ENCODE data around the gene MAGI2.

DNA sequence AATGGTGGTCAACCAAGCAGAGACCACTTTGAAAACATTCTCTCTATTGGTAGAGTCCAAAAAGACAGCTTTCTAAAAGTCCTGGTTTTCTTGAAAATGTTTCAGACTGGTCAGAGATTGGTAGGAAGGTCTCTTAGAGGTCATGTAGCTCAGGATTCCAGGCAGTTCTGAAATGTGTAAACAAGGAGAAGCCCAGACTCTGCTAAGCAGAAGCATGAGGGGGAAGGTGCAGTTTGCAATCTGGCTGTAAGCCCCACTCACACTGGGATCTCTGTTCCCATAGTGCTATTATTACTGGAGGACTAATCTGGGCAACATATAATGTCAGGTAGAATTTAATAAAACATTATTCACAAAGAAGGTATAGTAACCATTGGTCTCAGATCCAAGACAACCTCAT, 101.1 kb downstream of the MAGI2 start:
- TF ChIP-seq, protein P1, sequence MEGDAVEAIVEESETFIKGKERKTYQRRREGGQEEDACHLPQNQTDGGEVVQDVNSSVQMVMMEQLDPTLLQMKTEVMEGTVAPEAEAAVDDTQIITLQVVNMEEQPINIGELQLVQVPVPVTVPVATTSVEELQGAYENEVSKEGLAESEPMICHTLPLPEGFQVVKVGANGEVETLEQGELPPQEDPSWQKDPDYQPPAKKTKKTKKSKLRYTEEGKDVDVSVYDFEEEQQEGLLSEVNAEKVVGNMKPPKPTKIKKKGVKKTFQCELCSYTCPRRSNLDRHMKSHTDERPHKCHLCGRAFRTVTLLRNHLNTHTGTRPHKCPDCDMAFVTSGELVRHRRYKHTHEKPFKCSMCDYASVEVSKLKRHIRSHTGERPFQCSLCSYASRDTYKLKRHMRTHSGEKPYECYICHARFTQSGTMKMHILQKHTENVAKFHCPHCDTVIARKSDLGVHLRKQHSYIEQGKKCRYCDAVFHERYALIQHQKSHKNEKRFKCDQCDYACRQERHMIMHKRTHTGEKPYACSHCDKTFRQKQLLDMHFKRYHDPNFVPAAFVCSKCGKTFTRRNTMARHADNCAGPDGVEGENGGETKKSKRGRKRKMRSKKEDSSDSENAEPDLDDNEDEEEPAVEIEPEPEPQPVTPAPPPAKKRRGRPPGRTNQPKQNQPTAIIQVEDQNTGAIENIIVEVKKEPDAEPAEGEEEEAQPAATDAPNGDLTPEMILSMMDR (IDR thresholded peaks at IDR 0.05 in 4 of 5, conservative IDR thresholded peaks at IDR 0.05 in 1 of 5) = no peak
- TF ChIP-seq POLR2A (IDR thresholded peaks at IDR 0.05) = no peak
